DMS114 treated with DMSO at 0.1 percent for 48 hours (cell line): ENCODE results near the gene CBX4.

Source experiments
- DNase-seq: peaks from one replicate; lab custom pipeline; 2025; ENCODE audit not compliant: unreplicated experiment; lab: John Stamatoyannopoulos, UW

The CBX4 gene

DNA sequence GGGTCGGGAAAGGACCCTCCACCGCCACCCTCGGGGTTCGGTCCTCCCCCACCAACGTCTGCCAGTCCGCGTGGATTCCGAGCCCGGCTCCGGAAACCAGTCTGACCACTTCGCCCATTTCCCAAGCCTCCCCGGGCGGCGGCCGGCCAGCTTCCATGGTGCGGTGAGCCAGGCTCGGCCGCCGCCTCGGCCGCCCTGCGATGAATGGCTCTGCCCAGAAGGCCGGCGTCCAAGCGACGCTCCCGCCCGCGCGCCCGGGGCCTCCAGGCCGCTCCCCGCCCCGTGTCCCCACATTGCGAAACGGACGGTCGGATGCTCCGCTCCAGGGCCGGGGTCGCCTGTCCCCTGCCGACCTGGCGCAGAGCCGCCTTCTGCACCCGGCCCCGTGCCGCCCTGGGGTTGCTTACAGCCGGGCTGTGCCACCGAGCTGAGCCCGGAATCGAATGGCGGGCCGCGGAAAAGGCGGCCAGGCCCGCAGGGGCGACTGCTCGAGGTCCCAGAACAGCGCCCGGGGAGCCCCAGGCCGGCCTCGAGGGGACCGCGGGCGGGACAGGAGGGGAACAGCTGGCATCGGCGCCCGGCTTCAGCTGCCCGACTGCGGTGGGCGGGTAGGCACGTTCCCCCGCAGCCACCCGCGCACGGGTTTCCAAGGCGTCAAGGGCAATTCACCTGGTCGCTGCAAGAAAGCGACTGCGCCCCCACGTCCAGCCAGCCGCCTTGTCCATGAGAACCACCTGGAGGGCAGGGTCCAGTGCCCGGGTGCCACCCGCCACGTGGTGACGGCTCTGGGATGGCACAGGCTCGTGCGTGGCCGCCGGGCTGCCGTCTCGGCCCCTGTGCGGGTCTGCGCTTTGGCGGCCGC, 24.0 kb downstream of the CBX4 start:
- no peak for DNase-seq

- no peak for DNase-seq
These were observed 24.9 kb downstream of the CBX4 start for GRCh38 chr17:79814127-79814973.

DNA sequence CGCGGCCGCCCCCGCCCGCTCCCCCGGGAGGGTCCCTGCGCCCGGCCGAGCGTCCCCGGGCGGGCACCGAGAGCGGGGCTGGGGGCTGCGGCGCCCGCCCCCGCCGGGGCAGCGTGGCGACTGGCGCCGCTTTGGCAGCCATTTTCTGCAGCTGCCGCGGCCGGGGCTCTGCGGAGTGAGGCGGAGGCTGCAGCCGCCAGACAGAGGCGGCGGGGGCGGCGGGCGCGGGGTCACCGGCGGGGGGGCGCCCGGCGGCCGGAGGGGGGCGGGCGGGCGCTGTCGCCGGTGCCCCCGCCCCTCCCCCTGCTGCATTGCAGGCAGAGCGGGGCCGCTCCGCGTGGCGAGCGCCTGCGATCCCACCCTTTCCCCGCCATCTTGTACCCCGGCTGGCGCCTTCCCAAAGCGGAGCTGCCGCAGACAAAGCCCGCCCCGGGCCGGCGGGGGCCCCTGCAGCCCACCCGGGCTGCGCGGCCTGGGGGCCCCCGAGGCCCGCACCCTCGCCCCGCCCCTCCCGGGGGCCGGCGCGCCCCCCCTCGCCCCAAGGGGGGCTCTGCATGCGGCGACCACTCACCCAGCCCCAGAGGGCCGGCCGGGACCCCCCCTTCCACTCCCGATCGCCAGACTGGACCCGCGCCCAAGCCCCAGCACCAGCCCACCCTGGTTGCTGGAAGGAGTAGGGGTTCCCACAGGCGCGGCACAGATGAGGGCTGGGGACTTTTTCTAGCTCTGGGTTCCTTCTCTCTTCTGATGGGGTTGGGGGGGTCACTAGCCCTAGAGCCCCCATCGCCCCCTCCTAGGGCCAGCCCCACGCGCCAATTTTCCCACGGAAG, 25.7 kb downstream of the CBX4 start:
- no peak for DNase-seq

GRCh38 chr17:79812353-79813258, 26.6 kb downstream of the CBX4 start:
- DNase-seq: no peak

GRCh38 chr17:79811868-79812352, 27.3 kb downstream of the CBX4 start:
- DNase-seq: no peak

GRCh38 chr17:79811011-79811867, 28.0 kb downstream of the CBX4 start:
- peak; percentile 33 for DNase-seq

DNA sequence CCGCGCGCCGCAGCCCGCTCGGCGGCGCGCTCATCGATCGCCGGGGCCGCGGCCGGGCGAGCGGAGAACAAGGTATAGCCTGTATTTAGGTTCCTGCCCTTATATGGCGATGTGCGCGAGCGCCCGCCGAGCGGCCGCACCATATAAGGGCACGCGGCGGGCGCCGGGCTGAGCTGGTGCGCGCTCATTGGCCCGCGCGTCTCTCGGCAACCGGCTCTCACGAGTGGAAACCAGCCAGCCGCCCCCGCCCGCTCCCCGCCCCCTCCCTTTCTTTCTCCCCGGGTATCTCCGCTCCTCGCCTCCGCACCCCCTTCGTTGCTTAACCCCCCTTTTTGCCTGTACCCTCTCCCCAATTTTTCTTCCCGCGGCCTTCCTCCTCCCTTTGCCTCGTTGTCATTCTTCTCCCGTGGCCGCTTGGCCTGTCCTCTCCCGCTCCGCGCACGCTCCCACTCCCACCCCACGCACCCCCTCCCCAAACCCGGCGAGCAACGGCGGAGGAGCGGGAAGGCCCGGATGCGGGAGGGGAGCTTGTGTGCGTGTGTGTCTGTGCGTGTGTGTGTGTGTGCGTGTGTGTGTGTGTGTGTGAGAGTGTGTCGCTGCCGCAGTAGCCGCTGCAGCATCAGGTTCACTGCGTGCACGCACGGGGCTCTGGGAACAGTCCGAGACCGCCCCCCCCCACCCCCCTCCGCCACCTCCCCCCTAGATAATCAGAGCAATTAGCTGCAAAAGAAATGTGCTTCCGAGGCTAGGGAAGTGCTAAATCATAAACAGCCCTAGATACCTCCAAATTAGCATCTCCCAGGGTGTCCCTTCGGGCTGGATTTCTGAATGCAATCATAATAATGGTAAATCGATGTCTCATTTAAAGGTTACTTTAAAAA, 28.9 kb downstream of the CBX4 start:
- peak; percentile 71 for DNase-seq

- DNase-seq: no peak
These were observed 29.6 kb downstream of the CBX4 start for GRCh38 chr17:79809530-79810129.

DNA sequence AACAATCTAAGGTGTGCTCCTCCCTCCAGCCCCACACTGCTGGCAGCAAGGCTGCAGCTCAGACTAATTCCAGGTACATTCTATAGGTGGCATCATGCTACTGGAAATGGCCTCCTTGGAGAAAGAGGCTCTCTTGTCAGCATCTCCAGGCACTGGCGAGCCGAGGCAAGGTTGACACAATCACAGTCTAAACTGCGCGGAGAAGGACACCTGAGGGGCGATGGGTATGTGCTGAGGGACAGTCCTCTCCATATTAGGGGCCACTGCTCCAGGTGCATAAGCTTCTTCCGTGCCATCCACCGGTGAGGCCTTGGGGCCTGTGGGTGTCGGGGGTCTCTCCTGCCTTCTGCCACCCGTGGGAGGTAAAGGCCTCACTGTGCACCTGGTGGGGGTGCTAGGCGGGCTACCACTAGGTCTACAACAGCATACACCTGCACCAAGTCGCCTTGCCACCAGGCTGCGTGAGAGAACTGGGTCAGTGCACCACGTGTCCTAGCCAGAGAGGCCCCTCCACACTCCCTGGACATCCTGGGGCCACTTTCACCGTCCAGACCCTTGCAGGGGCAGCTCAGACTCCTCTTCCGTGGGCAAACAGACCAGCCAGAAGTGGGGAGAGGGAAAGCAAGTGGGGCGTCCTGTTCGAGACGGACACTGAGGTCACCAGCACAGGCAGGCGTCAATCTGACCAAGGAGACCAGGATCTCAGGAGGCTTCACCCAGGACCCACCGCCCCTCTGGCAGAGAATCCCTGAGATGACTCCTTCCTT, 30.3 kb downstream of the CBX4 start:
- DNase-seq: no peak

DNA sequence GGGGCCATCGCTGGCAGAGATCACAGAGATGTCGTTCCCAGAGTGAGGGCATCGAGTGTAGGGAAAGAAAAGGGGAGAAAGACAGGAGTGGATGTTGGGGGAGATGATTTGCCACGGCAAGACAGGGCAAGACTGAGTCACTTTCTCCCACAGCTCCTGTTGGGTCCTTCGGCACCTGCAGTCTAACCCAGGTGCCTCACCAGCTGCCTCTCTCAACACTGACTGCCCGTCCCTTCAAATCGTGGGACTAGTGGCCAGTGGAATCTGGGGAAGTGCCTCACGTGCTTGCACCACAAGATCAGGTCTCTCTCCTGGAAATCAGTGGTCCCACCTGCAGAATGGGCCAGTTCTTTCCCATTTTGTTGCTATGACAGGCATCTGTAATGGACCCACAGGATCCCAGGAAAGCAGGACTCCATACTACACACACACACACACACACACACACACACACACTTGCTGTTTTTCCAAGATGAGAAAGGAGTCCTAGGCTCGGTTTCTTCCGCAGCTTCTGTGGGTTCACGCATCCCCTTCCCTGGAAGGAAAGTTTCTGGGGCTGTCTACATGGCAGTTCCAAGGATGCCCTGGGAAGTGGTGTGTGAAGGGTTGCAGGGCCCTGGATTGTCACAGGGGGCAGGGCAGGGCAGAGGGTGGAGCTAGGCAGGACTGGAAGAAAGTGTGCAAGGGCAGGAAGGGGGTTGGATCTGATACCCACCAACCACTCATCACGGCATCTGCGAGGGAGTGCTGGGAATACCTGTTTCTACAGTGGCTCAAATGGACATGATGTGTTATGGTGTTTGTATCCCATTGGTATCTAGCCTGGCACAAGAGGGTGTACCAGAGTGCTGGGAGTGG, 32.1 kb downstream of the CBX4 start:
- no peak for DNase-seq

DNA sequence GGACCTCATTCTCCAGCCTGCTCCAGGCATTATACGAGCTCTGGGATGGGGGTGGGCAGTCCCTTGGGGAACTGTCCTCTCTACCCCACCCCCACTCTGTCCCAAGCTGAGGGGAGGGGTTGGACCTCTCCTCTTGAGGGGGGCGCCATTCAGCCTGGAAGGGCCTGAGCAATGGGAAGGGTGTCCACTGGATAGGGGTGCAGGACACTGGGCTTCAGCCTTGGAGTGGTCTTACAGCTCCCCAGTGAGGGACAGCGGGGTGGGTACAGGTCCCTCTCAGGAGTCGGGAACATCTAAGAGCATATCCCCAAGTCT, 32.8 kb downstream of the CBX4 start:
- DNase-seq: no peak

DNA sequence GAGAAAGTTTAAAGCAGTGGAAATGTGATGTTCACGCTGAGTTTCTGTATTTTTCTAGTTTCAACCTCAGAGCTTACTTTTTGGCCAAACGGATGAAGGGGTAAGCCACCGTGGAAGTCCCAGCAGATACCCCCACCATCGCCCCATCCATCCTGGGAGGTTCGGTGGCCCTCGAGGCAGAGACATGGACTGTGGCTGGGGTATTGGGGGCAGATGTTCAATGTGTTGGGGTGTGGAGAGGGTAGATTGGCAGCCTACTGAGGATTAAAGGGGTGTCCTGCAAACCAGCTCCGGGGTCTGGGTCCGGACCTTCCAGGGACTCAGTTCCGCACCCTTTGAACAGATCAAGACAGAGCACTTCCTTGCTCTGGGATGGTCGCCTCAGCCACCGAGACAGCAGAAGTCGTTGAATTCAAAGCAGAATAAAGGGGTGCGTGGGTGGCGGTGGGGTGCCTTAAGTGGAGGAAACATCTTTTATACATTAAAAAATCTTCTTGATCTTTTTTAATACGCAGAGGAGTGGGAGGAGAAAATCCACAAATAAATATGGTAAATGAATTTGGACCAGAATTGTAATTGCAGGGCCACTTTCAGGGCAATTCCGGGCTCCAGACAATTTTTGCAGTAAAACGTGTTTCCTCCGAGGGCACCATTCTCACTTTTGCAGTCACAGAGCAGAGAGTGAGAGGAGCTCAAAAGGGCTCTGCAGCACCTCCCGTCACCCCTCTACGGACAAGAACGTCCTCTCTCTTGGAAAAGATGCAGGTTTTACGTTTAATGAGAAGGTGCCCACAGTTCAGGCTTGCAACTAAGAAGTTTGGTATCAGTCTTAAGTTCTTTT, 34.2 kb downstream of the CBX4 start:
- DNase-seq: no peak

GRCh38 chr17:79803997-79804855, 35.0 kb downstream of the CBX4 start:
- no peak for DNase-seq

GRCh38 chr17:79803421-79803996, 35.7 kb downstream of the CBX4 start:
- DNase-seq: no peak
